GM21367 (cell line): ENCODE data around the gene OBSCN.
"Not testable (repeated sequence)": the region's sequence is repeated elsewhere in the genome, so short reads cannot be mapped to it uniquely, and the experiment has no call there.

ENCODE experiments used
- ATAC-seq: cut with Tn5 transposase; IDR thresholded peaks from one replicate; pipeline ENCODE4 v1.9.1; 2021; ENCODE audit not compliant: unreplicated experiment

Gene OBSCN

GRCh38 chr1:228256626-228257375 lies 49.0 kb downstream of the OBSCN start:
- no peak for ATAC-seq

DNA sequence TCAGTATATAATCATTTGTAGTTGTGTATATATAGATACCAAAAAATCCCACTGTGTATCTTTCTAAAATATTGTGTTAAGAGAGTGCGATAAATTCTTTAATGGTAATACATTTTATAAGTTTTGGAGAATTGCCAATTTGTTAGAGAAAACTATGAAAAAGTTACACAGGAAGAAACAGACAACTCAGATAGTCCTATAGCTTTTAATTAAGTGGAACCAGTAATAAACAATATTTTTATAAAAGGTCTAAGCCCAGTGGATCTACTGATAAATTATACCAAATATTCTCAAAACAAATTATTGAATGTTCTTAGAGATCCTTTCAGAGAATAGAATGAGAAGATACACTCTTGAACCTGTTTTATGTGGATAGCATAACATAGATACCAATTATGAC lies 50.6 kb downstream of the OBSCN start:
- ATAC-seq: no peak

GRCh38 chr1:228259368-228259894 lies 51.6 kb downstream of the OBSCN start:
- ATAC-seq: no peak

DNA sequence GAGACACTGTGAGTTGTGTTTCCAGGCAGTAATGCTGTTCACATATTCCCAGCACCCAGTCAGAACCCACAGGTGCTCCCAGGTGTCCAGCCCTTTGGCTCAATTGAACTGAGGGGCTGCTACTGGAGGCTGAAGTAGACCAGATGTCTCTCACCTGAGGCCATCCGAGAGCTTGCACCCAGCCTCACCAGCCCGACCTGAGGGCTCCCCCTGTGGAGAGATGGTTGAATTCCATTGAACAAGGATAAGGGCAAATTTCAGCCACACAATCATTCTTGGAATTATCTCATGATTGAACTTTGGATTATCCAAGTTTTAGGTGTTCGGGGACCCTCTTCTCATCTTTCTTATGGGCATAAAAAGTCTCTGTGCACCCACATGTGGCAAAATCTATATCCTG lies 52.1 kb downstream of the OBSCN start:
- no peak for ATAC-seq

DNA sequence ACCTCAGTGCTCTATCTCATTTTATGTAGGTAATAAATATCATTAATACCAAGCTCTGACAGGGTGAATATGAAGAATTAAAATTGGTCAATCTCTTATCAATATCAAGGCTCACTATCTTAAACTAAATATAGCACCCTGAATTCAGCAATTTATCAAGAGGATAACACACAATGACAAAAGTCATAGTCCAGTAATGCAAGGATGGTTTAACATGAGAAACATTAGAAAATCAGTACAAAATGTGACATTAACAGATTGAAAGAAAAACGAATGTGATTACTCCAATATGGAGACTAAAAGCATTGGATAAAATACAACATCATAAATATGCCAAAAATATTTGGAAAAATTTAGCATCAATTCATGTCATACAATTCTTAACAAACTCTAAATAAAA lies 53.9 kb downstream of the OBSCN start:
- no peak for ATAC-seq

- ATAC-seq: no peak
Observed at GRCh38 chr1:228262475-228262874, 54.6 kb downstream of the OBSCN start.

- no peak for ATAC-seq
Observed at GRCh38 chr1:228263636-228264035, 55.8 kb downstream of the OBSCN start.

GRCh38 chr1:228264090-228264829 lies 56.4 kb downstream of the OBSCN start:
- ATAC-seq: no peak

GRCh38 chr1:228265167-228265566 lies 57.3 kb downstream of the OBSCN start:
- no peak for ATAC-seq

DNA sequence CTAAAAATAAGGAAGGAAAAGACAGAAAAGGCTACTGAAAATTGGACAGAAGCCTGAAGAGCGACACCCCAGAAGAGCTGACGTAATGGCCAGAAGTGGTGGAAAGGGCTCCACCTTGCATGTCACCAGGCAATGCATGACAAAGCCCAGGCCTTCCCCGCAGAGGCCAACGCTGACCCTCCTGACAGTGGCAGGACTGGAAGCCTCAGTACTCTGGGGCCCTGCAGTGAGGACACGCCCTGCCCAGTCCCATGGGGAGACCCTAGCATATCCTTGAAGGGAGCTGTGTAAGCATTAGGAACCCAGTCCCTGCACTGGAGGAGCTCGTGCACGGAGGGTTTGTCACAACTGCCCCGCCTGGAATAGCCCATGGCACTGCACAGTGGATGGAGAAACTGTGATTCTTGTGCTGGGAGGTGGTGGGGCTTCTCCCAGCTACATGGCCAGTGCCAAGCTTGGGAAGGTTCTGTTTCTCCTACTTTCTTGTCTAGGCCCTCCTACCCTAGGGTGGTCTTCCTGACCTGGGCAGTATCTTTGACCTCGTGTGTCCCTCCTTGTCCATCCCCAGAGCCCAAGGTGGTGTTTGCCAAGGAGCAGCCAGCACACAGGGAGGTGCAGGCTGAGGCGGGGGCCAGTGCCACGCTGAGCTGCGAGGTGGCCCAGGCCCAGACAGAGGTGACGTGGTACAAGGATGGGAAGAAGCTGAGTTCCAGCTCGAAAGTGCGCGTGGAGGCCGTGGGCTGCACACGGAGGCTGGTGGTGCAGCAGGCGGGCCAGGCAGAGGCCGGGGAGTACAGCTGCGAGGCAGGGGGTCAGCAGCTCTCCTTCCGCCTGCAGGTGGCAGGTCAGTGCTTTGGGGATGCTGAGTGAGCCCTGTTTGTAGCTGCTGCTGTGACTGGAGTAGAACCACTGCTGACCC lies 60.4 kb downstream of the OBSCN start:
- ATAC-seq: no peak

GRCh38 chr1:228268881-228269265 lies 61.0 kb downstream of the OBSCN start:
- ATAC-seq: no peak

GRCh38 chr1:228269431-228269830 lies 61.6 kb downstream of the OBSCN start:
- not testable (repeated sequence) for ATAC-seq

GRCh38 chr1:228270032-228270431 lies 62.2 kb downstream of the OBSCN start:
- no peak for ATAC-seq

DNA sequence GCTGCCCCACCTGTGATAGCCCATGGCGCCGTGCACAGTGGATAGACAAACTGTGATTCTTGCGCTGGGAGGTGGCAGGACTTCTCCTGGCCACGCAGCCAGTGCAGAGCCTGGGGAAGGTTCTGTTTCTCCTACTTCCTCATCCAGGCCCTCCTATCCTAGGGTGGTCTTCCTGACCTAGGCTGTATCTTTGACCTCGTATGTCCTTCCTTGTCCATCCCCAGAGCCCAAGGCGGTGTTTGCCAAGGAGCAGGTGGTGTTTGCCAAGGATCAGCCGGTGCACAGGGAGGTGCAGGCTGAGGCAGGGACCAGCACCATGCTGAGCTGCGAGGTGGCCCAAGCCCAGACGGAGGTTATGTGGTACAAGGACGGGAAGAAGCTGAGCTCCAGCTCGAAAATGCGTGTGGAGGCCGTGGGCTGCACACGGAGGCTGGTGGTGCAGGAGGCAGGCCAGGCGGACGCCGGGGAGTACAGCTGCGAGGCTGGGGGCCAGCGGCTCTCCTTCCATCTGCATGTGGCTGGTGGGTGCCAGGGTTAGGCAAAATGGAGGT lies 63.9 kb downstream of the OBSCN start:
- ATAC-seq: no peak

GRCh38 chr1:228272331-228272791 lies 64.5 kb downstream of the OBSCN start:
- ATAC-seq: no peak

DNA sequence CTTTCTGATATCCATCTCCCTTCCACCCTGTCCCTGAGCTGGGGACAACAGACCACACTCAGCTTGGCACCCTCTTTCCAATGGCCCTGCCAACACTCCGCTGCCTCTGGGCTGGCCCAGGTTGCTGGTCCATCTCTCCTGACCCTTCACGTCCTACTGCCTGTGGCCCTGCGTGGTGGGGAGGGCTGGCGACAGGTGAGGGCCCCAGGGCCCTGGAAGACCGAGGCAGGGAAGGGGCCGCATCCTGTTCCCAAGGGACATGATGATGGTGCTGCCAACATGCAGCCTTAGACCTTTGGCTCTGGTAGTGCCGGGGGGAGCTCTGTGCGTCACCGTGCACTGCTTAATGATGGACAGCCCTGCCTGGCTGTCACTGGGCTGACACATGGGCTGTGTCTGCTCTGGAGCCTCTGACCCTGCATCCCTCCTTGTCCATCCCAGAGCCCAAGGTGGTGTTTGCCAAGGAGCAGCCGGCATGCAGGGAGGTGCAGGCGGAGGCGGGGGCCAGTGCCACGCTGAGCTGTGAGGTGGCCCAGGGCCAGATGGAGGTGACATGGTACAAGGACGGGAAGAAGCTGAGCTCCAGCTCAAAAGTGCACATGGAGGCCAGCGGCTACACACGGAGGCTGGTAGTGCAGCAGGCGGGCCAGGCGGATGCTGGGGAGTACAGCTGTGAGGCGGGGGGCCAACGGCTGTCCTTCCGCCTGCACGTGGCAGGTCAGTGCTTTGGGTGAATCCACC lies 65.2 kb downstream of the OBSCN start:
- ATAC-seq: no peak

- no peak for ATAC-seq
Observed at GRCh38 chr1:228273720-228274451, 66.0 kb downstream of the OBSCN start.

GRCh38 chr1:228274452-228275178 lies 66.8 kb downstream of the OBSCN start:
- ATAC-seq: no peak

DNA sequence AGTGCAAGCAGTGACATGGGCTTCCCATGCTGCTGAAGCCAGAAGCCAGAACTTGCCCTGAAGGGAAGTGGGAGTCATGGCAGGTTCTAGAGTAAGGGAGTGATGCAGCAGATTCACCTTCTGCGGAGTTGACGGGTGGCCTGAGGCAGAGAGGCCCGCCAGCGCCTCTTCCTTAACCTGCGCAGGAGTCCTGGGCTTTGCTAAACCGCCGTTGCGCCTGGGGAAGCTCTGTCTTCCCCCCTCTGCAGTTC lies 67.3 kb downstream of the OBSCN start:
- ATAC-seq: no peak
